GM23248 (cell line): ENCODE data around the gene DNASE1L2. TPM values are rescaled to one million over a fixed set of nuclear protein-coding genes. Genes with fewer than 3 reads are reported as not detected.

Source experiments
- DNase-seq: peaks from one replicate; pipeline ENCODE4 v3.0.0-alpha.2; 2015
- H2AFZ ChIP-seq: fragments of 200-600 bp; sonication (generic); 2 replicates; pipeline ENCODE4 v1.6.1; 2016; ENCODE audit warnings: antibody characterized with exemption
- H3F3A ChIP-seq: fragments of 200-600 bp; sonication (generic); 2 replicates; pipeline ENCODE4 v1.6.1; 2016; ENCODE audit warnings: mild to moderate bottlenecking, antibody characterized with exemption, mixed run types; ENCODE audit not compliant: insufficient read depth
- H3K27ac ChIP-seq: fragments of 200-600 bp; sonication (generic); 2 replicates; pipeline ENCODE4 v1.5.1; 2016; ENCODE audit warnings: mild to moderate bottlenecking
- H3K27me3 ChIP-seq: fragments of 200-600 bp; sonication (generic); replicated peaks from 2 replicates; pipeline ENCODE4 v1.6.1; 2016; ENCODE audit warnings: mild to moderate bottlenecking; ENCODE audit not compliant: insufficient read depth
- H3K36me3 ChIP-seq: fragments of 200-600 bp; sonication (generic); 2 replicates; pipeline ENCODE4 v1.6.1; 2016; ENCODE audit warnings: low read depth, mild to moderate bottlenecking
- H3K4me1 ChIP-seq: fragments of 200-600 bp; sonication (generic); 2 replicates; pipeline ENCODE4 v1.6.1; 2016; ENCODE audit warnings: mild to moderate bottlenecking; ENCODE audit not compliant: insufficient read depth
- H3K4me2 ChIP-seq: fragments of 200-600 bp; sonication (generic); one replicate; pipeline ENCODE4 v1.6.1; 2016; ENCODE audit warnings: mild to moderate bottlenecking; ENCODE audit not compliant: unreplicated experiment
- H3K4me3 ChIP-seq: fragments of 200-600 bp; sonication (generic); 2 replicates; pipeline ENCODE4 v1.5.1; 2016; ENCODE audit warnings: mild to moderate bottlenecking
- H3K79me2 ChIP-seq: fragments of 200-600 bp; sonication (generic); 2 replicates; pipeline ENCODE4 v1.6.1; 2016; ENCODE audit warnings: mild to moderate bottlenecking; ENCODE audit not compliant: insufficient read depth
- H3K9ac ChIP-seq: fragments of 200-600 bp; sonication (generic); 2 replicates; pipeline ENCODE4 v1.6.1; 2016; ENCODE audit warnings: mild to moderate bottlenecking
- H3K9me2 ChIP-seq: fragments of 200-600 bp; sonication (generic); 2 replicates; pipeline ENCODE4 v1.6.1; 2016; ENCODE audit warnings: mixed run types, mild to moderate bottlenecking, moderate library complexity; ENCODE audit not compliant: insufficient read depth
- H3K9me3 ChIP-seq: fragments of 200-600 bp; sonication (generic); one replicate; pipeline ENCODE4 v1.6.1; 2017; ENCODE audit warnings: low read depth
- H4K20me1 ChIP-seq: fragments of 200-600 bp; sonication (generic); 2 replicates; pipeline ENCODE4 v1.6.0; 2016; ENCODE audit not compliant: insufficient read depth
- EZH2 ChIP-seq: fragments of 200-600 bp; sonication (generic); IDR thresholded peaks from 2 replicates; pipeline ENCODE4 v1.6.1; 2018; ENCODE audit warnings: antibody characterized with exemption, mild to moderate bottlenecking; ENCODE audit not compliant: insufficient read depth, poor library complexity, severe bottlenecking
- EZH2phosphoT487 ChIP-seq: fragments of 200-600 bp; sonication (generic); IDR thresholded peaks from 2 replicates; pipeline ENCODE4 v1.6.1; 2018; ENCODE audit warnings: antibody characterized with exemption, moderate library complexity, mild to moderate bottlenecking, low read depth; ENCODE audit not compliant: insufficient read depth
- WGBS, 2 experiments: methylation state at CpG; one replicate each; pipeline ENCODE4 v1.1.6; 2015 to 2017; ENCODE audit warnings: low lambda C conversion rate in 2 of 2, low coverage in 1 of 2; ENCODE audit errors: missing lambda C conversion rate in 2 of 2; 5-methylcytosine and 5-hydroxymethylcytosine counted together
- in situ Hi-C: fragments of 300-500 bp; cut with MboI; formaldehyde crosslinking; loops from 2 replicates; pipeline ENCODE4 v1.15.0; 2020
- polyA plus RNA-seq: library from polyadenylated mRNA; unstranded; fragments of >200 nt; fragmentation: Nextera tagmentation; extraction: Ambion mirVana; gene quantifications from 2 replicates; pipeline ENCODE4 v1.2.1, GENCODE V29; 2016
- total RNA-seq: library from RNA; depleted of rRNA; stranded (reverse); fragments of >200 nt; shearing (Covaris generic); gene quantifications from 2 replicates; pipeline ENCODE4 v1.2.3, GENCODE V29; 2014

The DNASE1L2 gene
- total and polyA plus RNA-seq, 2 experiments from 2014 or later, result 0.89 TPM; not detected in 1

- in situ Hi-C loops, result no loop called here
- H3K27ac ChIP-seq, result no peak overlapping the region
- H2AFZ ChIP-seq, result no peak overlapping the region
- H3K9ac ChIP-seq, result no peak overlapping the region
- DNase-seq, result no peak
- no peaks in the 10 kb centered on the region for H3K9me3 ChIP-seq
- H3F3A ChIP-seq, result no peaks in the 10 kb centered on the region
- H3K27me3 ChIP-seq, result no peaks in the 10 kb centered on the region
- no peak overlapping the region for H3K4me3 ChIP-seq
- peaks cover 11% of the 10 kb centered on the region for H3K4me1 ChIP-seq
- no peak for TF ChIP-seq EZH2phosphoT487
- TF ChIP-seq EZH2, result no peak
- H3K79me2 ChIP-seq, result peaks cover 34% of the 10 kb centered on the region
- H3K36me3 ChIP-seq, result no peaks in the 10 kb centered on the region
- H3K9me2 ChIP-seq, result no peaks in the 10 kb centered on the region
- no peak overlapping the region for H3K4me2 ChIP-seq
- WGBS, 2 experiments, result 83% methylated on average over 15 to 23 of the region's 23 CpGs
- no peaks in the 10 kb centered on the region for H4K20me1 ChIP-seq
Observed at GRCh38 chr16:2208308-2208707, 27.9 kb upstream of the DNASE1L2 start.

- H3K36me3 ChIP-seq, result no peaks in the 10 kb centered on the region
- peaks cover 39% of the 10 kb centered on the region for H3K79me2 ChIP-seq
- 93 to 95% methylated on average over 8 to 9 of the region's 9 CpGs for WGBS, 2 experiments
- H4K20me1 ChIP-seq, result no peaks in the 10 kb centered on the region
- H3F3A ChIP-seq, result no peaks in the 10 kb centered on the region
- no peak for DNase-seq
- H3K9ac ChIP-seq, result no peak overlapping the region
- no peaks in the 10 kb centered on the region for H3K9me3 ChIP-seq
- H2AFZ ChIP-seq, result no peak overlapping the region
- TF ChIP-seq EZH2 (no peak), EZH2phosphoT487 (no peak)
- H3K9me2 ChIP-seq, result no peaks in the 10 kb centered on the region
- no peak overlapping the region for H3K4me3 ChIP-seq
- in situ Hi-C loops, result no loop called here
- no peak overlapping the region for H3K4me2 ChIP-seq
- peaks cover 14% of the 10 kb centered on the region for H3K4me1 ChIP-seq
- no peaks in the 10 kb centered on the region for H3K27me3 ChIP-seq
- H3K27ac ChIP-seq, result no peak overlapping the region
Observed at GRCh38 chr16:2208772-2209171, 27.5 kb upstream of the DNASE1L2 start.

- no peak for DNase-seq
- H3K27me3 ChIP-seq, result no peaks in the 10 kb centered on the region
- H3K36me3 ChIP-seq, result no peaks in the 10 kb centered on the region
- H4K20me1 ChIP-seq, result no peaks in the 10 kb centered on the region
- in situ Hi-C loops, result no loop called here
- no peaks in the 10 kb centered on the region for H3K9me3 ChIP-seq
- H3K79me2 ChIP-seq, result peaks cover 40% of the 10 kb centered on the region
- H3K4me2 ChIP-seq, result no peak overlapping the region
- H3K9ac ChIP-seq, result no peak overlapping the region
- WGBS, 2 experiments, result 83 to 86% methylated on average over 29 of the region's 29 CpGs
- H3K4me3 ChIP-seq, result no peak overlapping the region
- H3F3A ChIP-seq, result no peaks in the 10 kb centered on the region
- no peak overlapping the region for H3K27ac ChIP-seq
- H3K9me2 ChIP-seq, result no peaks in the 10 kb centered on the region
- no peak for TF ChIP-seq EZH2phosphoT487
- TF ChIP-seq EZH2, result no peak
- H3K4me1 ChIP-seq, result peaks cover 14% of the 10 kb centered on the region
- no peak overlapping the region for H2AFZ ChIP-seq
Observed at GRCh38 chr16:2209258-2210008, 26.8 kb upstream of the DNASE1L2 start.

- TF ChIP-seq EZH2phosphoT487 (no peak), EZH2 (no peak)
- Histone ChIP-seq H3K27ac (no peak overlapping the region), H3F3A (no peaks in the 10 kb centered on the region), H3K9ac (no peak overlapping the region), H3K27me3 (no peaks in the 10 kb centered on the region), H3K9me3 (no peaks in the 10 kb centered on the region), H3K79me2 (peaks cover 40% of the 10 kb centered on the region), H3K4me2 (no peak overlapping the region), H2AFZ (no peak overlapping the region), H3K4me1 (peaks cover 14% of the 10 kb centered on the region), H3K9me2 (no peaks in the 10 kb centered on the region), H4K20me1 (no peaks in the 10 kb centered on the region), H3K4me3 (no peak overlapping the region), H3K36me3 (no peaks in the 10 kb centered on the region)
- 93 to 97% methylated on average over 11 to 17 of the region's 17 CpGs for WGBS, 2 experiments
- in situ Hi-C loops, result no loop called here
- DNase-seq, result no peak
Observed at GRCh38 chr16:2210009-2210332, 26.3 kb upstream of the DNASE1L2 start.
